Liver (tissue), 3 donors: ENCODE data around the gene LDLRAD4.

Experiments used
- CTCF ChIP-seq: fragments of 150-350 bp; IDR thresholded peaks from 2 replicates; pipeline ENCODE4 v1.5.1; 2017; ENCODE audit warnings: improper control_type of control experiment, low read depth, low read length; ENCODE audit not compliant: missing input control
- EGR1 ChIP-seq, 2 donors: IDR thresholded peaks; 2 replicates each; pipeline ENCODE4 v1.6.1; 2016 to 2018; ENCODE audit warnings: antibody characterized with exemption in 2 of 2, low read depth in 2 of 2
- FOXA1 ChIP-seq: IDR thresholded peaks from 2 replicates; pipeline ENCODE4 v1.6.1; 2016; ENCODE audit warnings: antibody characterized with exemption
- NR2F2 ChIP-seq: IDR thresholded peaks from 2 replicates; pipeline ENCODE4 v1.6.1; 2016; ENCODE audit warnings: antibody characterized with exemption
- RAD21 ChIP-seq, 2 donors: IDR thresholded peaks; 2 replicates each; pipeline ENCODE4 v1.6.1; 2016; ENCODE audit warnings: antibody characterized with exemption in 2 of 2, mild to moderate bottlenecking in 2 of 2
- YY1 ChIP-seq: IDR thresholded peaks from 2 replicates; pipeline ENCODE4 v1.6.1; 2016; ENCODE audit warnings: antibody characterized with exemption, mild to moderate bottlenecking
- ZBTB33 ChIP-seq: IDR thresholded peaks from 2 replicates; pipeline ENCODE4 v1.6.1; 2016; ENCODE audit warnings: antibody characterized with exemption
- donor health status: healthy.
- donor health status: healthy.

GRCh38 chr18:13635046-13635445 is 416.5 kb downstream of the LDLRAD4 start:
- TF ChIP-seq CTCF, result no peak
- TF ChIP-seq RAD21 (IDR thresholded peaks at IDR 0.05), result no peak
- TF ChIP-seq YY1, result no peak
- TF ChIP-seq EGR1 (IDR thresholded peaks at IDR 0.05; ENCODE audit: low read depth in 2 of 2), result no peak
- no peak for TF ChIP-seq NR2F2
- no peak for TF ChIP-seq FOXA1
- no peak for TF ChIP-seq ZBTB33
